Activated CD4-positive, alpha-beta T cell treated with anti-CD3 and anti-CD28 coated beads for 1 hour (primary cell): ENCODE data around the gene RAP1GDS1.
"Not testable (repeated sequence)": the region's sequence is repeated elsewhere in the genome, so short reads cannot be mapped to it uniquely, and the experiment has no call there.

ENCODE experiments used
- DNase-seq: peaks from one replicate; pipeline ENCODE4 v3.0.0-alpha.2; 2020

The RAP1GDS1 gene

GRCh38 chr4:98260579-98261404 lies at the start of gene RAP1GDS1:
Gene RAP1GDS1 (plus strand): TSS chr4:98261384. CDS start chr4:98261566, 182 bp downstream.
- DNase-seq: peak; percentile 82

- DNase-seq: no peak
These were observed 38.9 kb upstream of the RAP1GDS1 start for GRCh38 chr4:98222306-98222705.

- no peak for DNase-seq
These were observed 34.8 kb upstream of the RAP1GDS1 start for GRCh38 chr4:98226396-98226795.

- no peak for DNase-seq
These were observed 30.2 kb upstream of the RAP1GDS1 start for GRCh38 chr4:98230961-98231360.

GRCh38 chr4:98232202-98232601 lies 29.0 kb upstream of the RAP1GDS1 start:
- no peak for DNase-seq

GRCh38 chr4:98237204-98237603 lies 24.0 kb upstream of the RAP1GDS1 start:
- no peak for DNase-seq

GRCh38 chr4:98242063-98242462 lies 19.1 kb upstream of the RAP1GDS1 start:
- no peak for DNase-seq

- DNase-seq: no peak
These were observed 18.6 kb upstream of the RAP1GDS1 start for GRCh38 chr4:98242538-98242937.

GRCh38 chr4:98245226-98245625 lies 16.0 kb upstream of the RAP1GDS1 start:
- DNase-seq: no peak

- no peak for DNase-seq
These were observed 12.2 kb upstream of the RAP1GDS1 start for GRCh38 chr4:98248934-98249333.

- no peak for DNase-seq
These were observed 11.4 kb upstream of the RAP1GDS1 start for GRCh38 chr4:98249831-98250230.

- no peak for DNase-seq
These were observed 7.7 kb upstream of the RAP1GDS1 start for GRCh38 chr4:98253499-98253898.

- peak; percentile 15 for DNase-seq
These were observed 1.1 kb upstream of the RAP1GDS1 start for GRCh38 chr4:98260047-98260578.

GRCh38 chr4:98261405-98262291 lies 464 bp downstream of the RAP1GDS1 start:
- DNase-seq: no peak

- DNase-seq: no peak
These were observed 1.2 kb downstream of the RAP1GDS1 start for GRCh38 chr4:98262431-98262830.

- no peak for DNase-seq
These were observed 6.3 kb downstream of the RAP1GDS1 start for GRCh38 chr4:98267498-98267897.

- DNase-seq: no peak
These were observed 14.0 kb downstream of the RAP1GDS1 start for GRCh38 chr4:98275145-98275544.

GRCh38 chr4:98283219-98284189 lies 22.3 kb downstream of the RAP1GDS1 start:
- DNase-seq: no peak

GRCh38 chr4:98284640-98285046 lies 23.5 kb downstream of the RAP1GDS1 start:
- DNase-seq: no peak

GRCh38 chr4:98285676-98286075 lies 24.5 kb downstream of the RAP1GDS1 start:
- no peak for DNase-seq

GRCh38 chr4:98287328-98287727 lies 26.1 kb downstream of the RAP1GDS1 start:
- no peak for DNase-seq

GRCh38 chr4:98288671-98289070 lies 27.5 kb downstream of the RAP1GDS1 start:
- not testable (repeated sequence) for DNase-seq
